HG03064 (cell line): ENCODE data around the gene OOSP4B.
"Not testable (repeated sequence)": the region's sequence is repeated elsewhere in the genome, so short reads cannot be mapped to it uniquely, and the experiment has no call there.

Experiments used
- ATAC-seq: cut with Tn5 transposase; IDR thresholded peaks from one replicate; pipeline ENCODE4 v1.9.1; 2021; ENCODE audit warnings: low read depth; ENCODE audit not compliant: unreplicated experiment

The OOSP4B gene

GRCh38 chr11:60016881-60017280, at the start of gene OOSP4B:
OOSP4B (plus strand) TSS chr11:60017181.
- ATAC-seq: no peak

GRCh38 chr11:59967677-59968394, 49.1 kb upstream of the OOSP4B start:
- ATAC-seq: no peak

GRCh38 chr11:59968395-59968783, 48.6 kb upstream of the OOSP4B start:
- ATAC-seq: no peak

- ATAC-seq: no peak
Observed at GRCh38 chr11:59973097-59973496, 43.9 kb upstream of the OOSP4B start.

GRCh38 chr11:59981106-59981770, 35.7 kb upstream of the OOSP4B start:
- ATAC-seq: no peak

- ATAC-seq: not testable (repeated sequence)
Observed at GRCh38 chr11:59982037-59982436, 34.9 kb upstream of the OOSP4B start.

GRCh38 chr11:59983212-59983611, 33.8 kb upstream of the OOSP4B start:
- no peak for ATAC-seq

GRCh38 chr11:59984368-59984767, 32.6 kb upstream of the OOSP4B start:
- ATAC-seq: no peak

GRCh38 chr11:59990421-59990820, 26.6 kb upstream of the OOSP4B start:
- ATAC-seq: no peak

- no peak for ATAC-seq
Observed at GRCh38 chr11:59992425-59992824, 24.6 kb upstream of the OOSP4B start.

- no peak for ATAC-seq
Observed at GRCh38 chr11:59997800-59998199, 19.2 kb upstream of the OOSP4B start.

GRCh38 chr11:59999691-60000090, 17.3 kb upstream of the OOSP4B start:
- ATAC-seq: no peak

GRCh38 chr11:60003729-60004128, 13.3 kb upstream of the OOSP4B start:
- no peak for ATAC-seq

GRCh38 chr11:60005360-60005759, 11.6 kb upstream of the OOSP4B start:
- ATAC-seq: no peak

GRCh38 chr11:60018058-60018457, 1.1 kb downstream of the OOSP4B start:
- no peak for ATAC-seq

GRCh38 chr11:60020376-60020775, 3.4 kb downstream of the OOSP4B start:
- ATAC-seq: not testable (repeated sequence)

GRCh38 chr11:60029015-60029632, 12.1 kb downstream of the OOSP4B start:
- ATAC-seq: no peak

- ATAC-seq: no peak
Observed at GRCh38 chr11:60040109-60040508, 23.1 kb downstream of the OOSP4B start, which contains the start of gene OOSP2. OOSP2 (plus strand) TSS chr11:60040409; CDS start chr11:60040460, 51 bp downstream.

GRCh38 chr11:60050422-60050821, 33.4 kb downstream of the OOSP4B start:
- ATAC-seq: not testable (repeated sequence)

GRCh38 chr11:60050839-60051238, 33.9 kb downstream of the OOSP4B start:
- ATAC-seq: not testable (repeated sequence)

- no peak for ATAC-seq
Observed at GRCh38 chr11:60056349-60056969, 39.5 kb downstream of the OOSP4B start, which contains the start of gene MS4A3. MS4A3 (plus strand) TSS chr11:60056665; CDS start chr11:60061161, 4,496 bp downstream.
